Activated CD4-positive, alpha-beta T cell treated with anti-CD3 and anti-CD28 coated beads, Interleukin-2, Interleukin-6, amounts not matched to agents 100 ng/mL and 50 ng/mL, durations not matched to agents 16 hours and 8 hours (primary cell): ENCODE data around the gene PHLPP1.
A peak's percentile ranks its signal among the peaks of the same experiment; 100 is the strongest.

Source experiments
- DNase-seq: peaks from one replicate; pipeline ENCODE4 v3.0.0-alpha.2; 2020

The PHLPP1 gene

DNA sequence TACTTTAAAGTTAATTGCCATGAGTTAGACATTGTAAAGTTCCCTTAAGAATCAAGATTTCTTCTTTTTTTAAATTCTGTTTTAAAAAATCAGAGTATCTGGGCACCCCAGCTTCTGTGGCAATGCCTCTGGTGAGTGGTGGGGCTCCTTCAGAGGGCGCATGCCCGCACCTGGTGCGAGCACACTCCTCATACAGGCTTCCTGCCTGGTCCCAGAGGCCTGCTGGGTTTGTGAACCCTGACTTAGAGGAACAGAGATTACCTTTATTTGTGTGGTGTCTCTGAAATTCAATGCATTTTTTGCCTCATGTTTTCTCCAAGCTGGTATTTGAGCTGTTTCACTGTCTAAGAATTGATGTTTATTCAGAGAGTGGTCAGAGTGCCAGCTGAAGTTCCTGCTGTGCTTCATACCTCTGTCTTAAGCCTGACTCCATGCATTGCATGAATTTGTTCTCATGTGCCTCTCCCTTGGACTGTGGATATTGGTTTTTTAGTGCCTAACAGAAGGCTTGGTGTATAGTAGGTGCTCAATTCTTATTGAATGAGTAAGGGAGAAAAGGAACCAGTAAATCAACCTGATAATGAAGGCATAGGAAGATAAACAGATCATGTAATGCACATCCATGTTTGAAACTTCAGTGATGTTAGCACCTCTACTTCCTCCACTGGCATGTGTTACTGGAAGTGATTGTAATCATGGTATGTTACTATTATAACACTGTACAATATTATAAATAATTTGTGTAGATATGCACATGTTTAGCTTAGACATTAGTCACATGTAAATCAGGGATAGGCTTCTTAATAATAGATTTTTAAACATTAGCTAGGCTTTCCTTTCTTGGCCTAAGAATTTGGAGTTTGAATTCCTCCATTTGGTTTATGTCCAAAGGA lies 29.0 kb downstream of the PHLPP1 start:
- DNase-seq: no peak

DNA sequence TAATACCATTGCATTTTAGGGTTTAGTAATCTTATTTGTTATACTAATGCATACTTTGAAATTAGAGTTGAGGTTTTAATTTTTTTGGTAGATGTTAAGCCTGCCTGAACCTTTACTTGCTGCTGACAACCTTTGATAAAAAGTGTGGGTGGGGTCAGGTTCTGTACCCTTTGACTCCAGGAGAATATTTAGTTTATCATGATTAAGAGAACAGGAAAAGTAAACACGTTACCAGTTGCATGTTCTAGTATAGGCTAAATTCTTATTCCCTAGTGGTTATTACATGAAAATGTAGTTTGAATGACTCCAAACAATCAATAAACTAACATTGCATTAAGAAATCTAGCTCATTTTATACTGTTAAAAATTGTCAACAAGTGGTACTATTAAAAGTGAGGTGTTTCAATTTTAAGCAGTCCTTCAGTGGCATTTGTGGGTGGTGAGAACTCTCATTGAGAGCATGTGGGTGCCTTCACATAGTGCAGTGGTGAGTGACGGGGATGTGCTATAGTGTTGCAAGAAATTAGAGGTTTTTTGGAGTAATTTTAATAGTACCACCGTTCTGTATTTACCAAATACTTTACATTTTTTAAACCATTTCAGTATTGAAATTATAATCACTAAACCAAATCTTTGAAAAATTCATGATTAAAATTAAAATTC lies 29.9 kb downstream of the PHLPP1 start:
- no peak for DNase-seq

DNA sequence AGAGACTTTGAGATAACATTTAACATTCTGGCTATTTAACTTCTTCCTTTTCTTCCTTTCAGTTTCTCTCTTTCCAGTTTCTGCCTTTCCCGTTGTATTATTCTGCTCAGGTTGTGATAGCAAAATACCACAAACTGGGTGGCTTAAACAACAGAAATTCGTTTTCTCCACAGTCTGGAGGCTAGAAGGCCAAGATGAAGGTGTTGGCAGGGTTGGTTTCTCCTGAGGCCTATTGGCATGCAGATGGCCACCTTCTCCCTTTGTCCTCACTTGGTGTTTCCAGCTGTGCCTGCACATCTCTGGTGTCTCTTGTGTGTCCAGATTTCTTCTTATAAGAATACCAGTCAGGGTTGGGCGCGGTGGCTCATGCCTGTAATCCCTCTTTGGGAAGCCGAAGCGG lies 34.0 kb downstream of the PHLPP1 start:
- no peak for DNase-seq

DNA sequence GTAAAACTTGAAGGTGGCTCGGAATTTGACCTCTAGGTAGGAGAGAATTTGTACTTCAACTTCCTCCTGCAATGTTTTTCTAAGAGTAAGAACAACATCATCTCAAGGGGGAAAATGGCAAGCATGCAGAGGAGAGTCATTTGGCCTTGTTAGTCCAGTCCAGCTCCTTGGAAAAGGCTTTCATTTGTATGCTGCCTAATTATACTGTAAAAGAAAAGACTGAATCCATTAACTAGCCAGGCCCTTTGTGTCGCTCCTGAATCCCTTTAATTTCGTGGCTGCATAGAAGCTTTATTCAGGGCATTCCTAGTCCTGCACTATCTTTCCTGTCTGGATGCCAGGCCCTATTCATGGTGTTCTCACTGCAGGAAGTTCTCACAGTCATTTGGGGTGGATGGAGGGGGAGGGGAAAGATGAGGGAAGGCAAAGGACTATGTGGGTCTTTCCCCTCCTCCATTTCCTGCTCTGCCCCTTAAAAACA lies 36.0 kb downstream of the PHLPP1 start:
- DNase-seq: no peak

DNA sequence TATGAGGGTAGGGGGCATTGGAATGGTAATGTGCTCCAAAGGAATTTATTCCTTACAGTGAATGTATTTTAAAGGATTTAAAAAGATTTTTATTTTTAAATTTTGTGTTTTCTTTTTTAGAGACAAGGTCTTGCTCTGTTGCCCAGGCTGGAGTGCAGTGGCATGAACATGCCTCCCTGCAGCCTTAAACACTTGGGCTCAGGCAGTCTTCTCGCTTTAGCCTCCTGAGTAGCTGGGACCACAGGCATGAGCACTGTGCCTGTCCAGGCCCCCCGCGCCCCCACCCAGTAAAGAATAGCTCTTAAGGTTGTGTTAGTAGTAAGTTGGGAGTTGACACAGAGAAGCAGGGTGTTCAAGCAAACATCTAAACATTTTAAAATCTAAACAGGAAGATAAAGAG lies 36.6 kb downstream of the PHLPP1 start:
- DNase-seq: no peak

DNA sequence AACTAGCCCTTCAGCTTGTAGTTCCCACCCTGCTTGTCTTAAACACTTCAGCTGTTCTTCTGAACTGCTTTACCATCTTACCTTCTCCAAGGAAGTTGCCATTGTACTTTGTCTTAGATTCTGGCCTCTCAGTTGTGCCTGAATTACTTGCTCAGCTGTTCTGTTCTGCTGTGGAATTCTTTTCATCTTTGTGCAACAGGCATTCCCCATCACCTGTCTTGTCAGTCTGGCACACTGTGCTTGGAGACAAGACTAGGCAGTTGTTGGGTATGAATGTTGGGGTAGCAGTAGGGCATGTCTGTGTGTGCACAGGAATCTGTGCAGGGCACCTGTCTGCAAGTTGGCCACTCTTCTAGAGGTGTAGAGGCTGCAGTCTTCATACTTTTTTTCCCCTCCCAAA lies 38.7 kb downstream of the PHLPP1 start:
- no peak for DNase-seq

DNA sequence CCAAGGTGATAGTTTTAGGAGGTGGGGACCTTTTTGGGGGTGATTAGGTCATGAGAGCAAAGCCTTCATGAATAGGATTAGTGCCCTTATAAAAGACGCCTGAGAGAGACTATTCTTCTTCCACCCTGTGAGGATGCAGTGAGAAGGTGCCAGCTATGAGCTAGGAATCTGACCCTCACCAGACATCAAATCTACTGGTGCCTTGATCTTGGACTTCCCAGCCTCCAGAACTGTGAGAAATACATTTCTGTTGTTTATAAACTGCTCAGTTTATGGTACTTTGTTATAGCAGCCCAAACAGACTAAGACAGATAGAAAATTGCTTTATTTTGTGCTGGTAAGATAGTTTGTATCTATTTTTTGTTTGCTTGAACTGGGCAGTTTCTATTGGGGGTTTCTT lies 40.1 kb downstream of the PHLPP1 start:
- DNase-seq: no peak

DNA sequence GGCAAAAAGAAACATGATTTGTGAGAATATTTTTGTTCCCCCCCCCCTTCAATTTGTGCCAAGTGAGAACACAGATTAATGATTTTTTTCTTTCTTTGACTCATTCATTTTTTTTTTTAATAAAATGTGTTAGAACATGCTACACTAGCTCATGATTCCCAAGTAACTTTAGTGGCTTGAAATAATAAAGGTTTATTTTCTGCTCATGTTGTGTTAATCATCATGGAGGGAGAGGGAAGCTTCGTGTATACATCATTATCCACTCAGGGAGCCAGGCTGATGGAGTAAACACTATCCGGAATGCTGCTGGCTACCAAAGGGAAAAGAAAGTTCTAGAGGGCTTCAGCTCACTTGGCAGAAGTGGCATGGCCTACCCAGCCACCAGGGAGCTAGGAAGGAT lies 40.6 kb downstream of the PHLPP1 start:
- no peak for DNase-seq

DNA sequence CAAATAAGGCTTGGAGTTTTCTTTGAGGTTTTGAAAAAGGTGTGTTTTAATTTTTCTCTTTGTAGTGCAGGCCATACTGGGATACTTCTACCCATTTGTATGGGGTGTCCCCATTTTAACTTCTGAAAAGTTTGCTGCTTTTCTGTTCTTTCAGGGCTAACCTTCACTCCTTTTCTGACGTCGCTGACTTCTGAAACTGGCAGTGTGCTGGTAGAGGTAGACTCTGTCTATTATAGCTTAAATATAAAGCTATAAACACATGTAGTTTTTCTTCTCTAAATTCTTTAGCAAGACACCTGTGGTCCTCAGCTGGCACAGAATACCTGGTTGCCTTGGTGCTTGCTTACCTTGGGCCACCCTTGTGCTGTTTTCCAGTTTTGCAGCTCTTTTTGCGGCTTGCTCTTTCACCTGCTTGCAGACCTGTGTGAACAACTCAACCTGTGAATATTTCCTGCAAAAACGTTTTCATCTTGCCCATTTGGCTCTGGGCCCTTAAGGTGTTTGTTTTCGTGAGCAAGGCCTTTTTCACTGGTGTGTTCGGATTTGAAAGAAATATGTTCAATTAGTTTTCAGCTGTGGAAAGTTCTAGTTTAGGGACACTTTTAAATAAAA lies 42.2 kb downstream of the PHLPP1 start:
- no peak for DNase-seq

DNA sequence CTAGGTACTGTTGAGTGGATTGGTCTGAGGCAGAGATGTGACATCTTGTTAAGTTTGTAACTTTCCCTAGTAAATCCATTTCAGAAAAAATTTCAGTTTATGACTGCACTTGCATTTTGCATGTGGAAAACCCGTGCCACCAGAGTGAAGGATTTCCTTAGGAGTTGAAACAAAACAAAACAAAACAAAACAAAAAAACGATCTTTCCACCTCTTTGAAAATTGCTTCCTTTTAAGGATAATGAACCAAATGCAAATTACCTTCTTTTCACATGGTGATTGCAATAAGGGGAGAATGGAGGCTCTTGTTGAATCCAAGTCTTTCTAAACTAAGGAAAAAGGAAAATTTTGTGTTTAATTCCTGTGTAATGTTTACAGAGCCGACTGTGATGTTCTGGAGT lies 43.2 kb downstream of the PHLPP1 start:
- no peak for DNase-seq

DNA sequence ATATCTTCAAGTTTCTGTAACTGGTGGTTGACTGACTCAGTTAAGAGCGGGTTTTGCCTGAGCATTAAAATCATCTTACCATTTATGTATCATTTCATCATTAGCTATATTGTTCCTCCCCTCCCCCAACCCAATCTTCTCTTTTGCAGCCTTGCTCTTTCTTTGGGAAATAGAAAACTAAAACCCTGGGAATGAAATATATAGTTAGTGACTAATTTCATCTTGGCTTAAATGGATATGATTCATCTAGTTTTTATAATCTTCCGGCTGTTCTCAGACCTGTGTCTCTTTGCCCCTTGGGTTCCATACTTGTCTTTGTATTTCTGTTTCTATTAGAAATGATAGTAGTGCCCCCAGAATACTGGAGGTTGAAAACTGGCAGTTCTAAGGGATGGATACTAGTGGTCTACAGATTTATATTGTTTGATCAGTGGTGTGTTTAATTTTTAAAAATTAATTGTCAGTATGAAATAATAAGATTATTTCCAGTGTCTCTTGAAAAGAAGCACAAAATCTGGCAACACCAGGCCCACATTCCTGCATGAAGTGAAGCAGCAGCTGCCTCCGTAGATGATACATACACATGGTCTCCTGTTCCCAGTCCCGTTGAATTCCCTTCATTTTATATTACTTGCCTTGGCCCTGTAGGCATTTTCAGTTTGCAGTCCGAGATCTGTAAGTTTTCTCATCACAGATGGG lies 44.5 kb downstream of the PHLPP1 start:
- no peak for DNase-seq

DNA sequence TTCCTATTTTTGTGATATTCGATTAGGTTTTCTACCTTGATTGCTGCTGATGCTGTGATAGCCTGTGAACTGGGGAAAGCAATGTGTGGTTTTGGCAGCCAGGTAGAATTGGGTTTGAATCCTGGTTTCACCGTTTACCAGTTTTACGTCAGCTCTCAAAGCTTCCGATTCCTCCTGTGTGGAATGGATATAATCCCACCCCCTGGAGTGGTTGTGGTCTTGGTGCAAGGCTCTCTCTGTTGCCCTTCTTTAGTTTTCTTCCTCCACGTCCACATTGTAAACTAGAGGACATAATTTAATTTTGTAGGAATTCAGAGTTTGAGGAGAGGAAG lies 45.0 kb downstream of the PHLPP1 start:
- no peak for DNase-seq

DNA sequence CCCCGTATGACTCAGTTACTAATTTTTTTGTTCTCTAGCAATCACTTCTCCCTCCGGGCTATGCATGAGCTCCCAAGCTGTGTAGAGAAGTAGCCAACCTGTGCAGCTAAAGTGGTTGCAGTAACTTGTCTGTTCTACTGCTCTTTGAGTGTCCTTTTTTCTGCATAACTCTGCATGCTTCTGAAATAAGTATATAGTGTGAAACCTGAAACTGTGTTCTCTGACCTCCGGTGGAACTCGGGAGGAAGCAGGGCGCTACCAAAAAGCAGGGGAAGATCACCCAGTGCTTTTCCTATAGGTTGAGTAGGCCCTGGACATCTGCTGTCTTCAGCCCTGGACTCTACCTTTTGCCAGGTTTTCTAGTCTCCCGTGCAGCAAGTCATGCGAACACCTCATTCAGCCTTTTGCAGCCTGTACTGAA lies 47.8 kb downstream of the PHLPP1 start:
- DNase-seq: no peak

DNA sequence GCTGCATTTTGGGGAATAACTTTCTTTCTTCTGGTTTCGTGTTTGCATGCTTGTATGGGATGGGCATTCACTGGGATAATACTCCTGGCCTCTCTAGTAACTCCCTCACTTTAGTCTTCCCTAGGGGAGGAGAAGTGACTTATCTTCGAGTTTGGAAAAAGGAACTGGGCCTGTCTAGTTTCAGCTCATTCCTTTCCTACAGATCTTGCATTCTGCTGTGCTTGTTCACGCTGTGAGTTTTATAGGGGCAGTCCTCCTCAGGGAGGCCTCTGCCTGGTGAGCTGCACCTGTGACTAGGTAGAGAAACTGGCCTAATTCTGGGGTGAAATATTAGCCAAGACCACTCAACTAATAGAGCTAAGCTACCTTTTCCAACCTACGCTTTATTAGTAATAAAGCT lies 50.9 kb downstream of the PHLPP1 start:
- no peak for DNase-seq

DNA sequence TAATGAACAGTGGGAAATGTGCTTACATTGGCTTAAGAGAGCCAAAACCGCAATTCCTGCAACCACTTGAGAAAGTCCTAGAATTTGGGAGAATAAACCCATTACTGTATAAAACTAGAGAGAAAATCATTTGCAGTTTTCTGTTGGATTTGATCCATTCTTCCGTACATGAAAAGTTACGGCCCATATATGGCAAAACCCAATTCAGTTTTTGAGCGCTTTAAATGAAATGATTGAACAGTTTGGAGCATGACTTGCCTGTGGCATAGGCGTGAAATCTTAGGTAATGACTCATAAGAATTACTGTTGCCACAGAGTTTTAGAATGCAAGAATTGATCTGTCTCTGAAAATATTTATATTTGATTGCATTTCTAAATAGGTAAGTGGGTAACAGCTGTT lies 52.0 kb downstream of the PHLPP1 start:
- DNase-seq: peak; percentile 64

DNA sequence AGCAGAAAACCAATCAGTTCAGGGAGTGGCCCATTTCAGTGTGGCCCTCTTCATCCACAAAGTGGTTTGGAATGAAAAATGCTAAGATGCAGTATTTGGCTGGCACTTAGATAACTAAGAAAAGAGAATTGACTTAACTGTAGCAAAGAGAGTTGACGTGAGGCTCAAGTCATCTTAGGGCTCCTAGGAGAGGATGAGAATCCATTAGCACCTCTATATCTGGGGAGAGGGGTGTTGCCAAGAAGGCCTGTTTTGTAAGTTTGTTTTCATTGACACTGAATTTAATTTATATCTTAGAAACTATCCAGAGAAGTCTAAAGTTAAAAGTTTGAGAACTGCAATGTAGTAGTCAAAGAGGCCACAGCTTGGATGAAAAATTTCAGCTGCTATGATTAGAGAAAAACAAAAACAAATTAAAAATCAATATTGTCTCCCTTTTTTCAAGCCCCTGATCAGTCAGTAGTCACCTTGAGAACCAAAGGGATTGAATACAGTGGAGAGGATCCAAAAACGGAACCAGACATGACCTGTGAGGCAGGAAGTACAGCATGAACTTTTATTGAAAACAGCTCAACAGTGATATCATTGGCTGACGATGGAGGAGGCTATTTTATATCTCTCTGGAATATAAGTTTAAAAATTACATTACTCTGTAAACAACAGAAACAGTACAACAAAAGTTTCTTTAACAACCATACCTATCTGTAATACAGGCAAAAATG lies 52.7 kb downstream of the PHLPP1 start:
- no peak for DNase-seq

DNA sequence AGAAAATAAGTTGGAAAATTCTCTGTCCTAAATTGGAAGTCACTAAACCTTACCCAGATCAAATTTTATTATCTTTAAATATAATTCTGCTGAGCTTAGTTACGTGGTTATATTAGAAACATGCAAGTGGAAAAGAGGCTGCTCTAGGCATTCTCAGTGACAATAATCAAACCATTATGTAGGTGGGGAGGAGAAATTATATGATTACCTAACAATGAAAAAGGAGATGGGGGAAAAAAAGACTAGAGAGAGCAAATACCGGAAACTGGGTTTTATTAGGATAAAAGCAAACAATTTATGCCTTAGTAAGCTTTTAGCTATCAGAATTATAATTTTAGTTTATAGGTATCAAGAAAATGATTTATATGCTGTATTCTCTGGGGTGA lies 53.2 kb downstream of the PHLPP1 start:
- DNase-seq: no peak

DNA sequence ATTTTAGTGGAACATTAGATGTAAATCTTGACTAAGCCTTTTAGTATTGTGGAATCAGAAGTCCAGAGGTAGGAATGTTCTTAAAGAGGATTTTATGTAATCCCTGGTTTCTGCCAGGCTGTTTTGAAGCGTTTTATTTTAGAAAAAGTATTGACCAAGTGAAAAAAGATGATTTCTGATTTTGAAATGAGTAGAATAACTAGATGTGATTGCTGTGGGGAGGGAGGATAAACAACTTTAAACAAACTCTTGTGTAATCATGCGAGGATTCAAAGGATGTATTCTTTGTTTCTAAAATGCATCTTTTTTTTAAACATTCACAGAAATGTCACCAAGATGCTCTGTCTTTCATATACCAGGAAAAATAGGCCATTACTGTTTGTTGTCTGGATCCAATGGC lies 53.9 kb downstream of the PHLPP1 start:
- DNase-seq: no peak

DNA sequence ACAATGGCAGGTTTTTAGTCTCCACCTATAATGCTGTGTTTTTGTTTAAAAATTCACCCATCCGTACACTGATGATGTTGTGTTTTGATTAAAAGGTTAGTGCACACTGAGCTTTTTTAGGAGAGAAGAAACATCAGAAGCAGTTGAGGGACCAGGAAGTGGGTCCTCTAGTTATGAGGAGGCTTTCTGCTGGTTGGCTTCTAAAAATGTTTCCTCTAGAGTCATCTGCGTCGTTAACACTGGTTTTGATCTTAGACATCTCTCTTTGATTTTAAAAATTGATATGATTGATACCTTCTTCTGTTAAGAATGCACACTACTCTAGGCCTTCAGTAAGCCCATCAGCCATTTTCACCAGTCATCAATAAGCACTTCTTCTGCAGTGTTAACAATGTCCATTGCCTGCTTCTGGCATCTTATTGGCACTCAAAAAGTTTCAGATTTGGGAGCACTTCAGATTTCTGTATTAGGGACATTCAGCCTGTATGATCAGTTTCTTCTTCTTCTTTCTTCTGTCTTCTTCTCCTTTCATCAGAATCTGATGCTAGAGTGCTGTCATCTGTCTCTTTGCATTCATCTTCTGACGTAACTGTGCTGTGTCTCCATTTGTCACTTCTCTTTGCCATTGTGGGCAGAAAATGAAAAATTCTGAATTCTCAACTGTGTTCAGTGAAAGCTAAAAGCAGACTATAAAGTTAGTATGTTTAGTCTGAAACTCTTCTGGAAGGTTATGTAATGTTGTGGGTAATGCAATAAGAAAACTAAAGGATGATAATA lies 56.3 kb downstream of the PHLPP1 start:
- DNase-seq: peak; percentile 80

DNA sequence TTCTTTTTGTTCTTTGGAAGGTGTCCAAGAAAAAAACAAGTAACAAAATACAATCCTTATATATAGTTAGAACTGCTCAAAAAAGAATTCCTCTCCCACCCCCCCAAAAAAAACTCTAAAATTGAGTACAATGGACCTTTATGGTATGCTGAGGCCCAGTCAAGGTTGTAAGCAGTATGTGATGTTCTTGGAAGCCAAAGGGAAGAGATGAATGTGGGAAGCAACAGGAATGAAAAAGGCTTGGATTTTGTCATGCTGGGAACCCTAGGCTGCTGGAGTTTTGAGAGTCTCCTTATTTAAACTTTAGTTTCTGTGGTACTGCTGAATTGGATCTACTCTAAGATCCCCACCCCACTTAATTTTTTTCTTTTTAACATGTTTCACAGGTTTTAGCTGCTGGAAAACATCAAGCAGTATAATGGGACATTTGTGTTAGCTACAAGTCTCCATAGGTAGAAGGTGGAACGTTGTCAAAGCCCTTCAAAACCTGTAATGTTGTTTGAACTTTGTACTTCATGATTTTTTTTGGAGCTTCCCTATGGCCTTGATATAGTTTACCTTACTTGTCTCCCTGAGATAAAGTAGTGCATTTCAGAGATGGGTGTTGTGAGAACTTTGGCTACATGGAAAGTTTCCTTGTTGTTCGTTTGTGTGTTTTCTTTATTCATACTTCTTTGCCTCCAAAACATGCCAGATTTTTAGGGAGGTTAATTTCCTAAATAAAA lies 57.7 kb downstream of the PHLPP1 start:
- no peak for DNase-seq

DNA sequence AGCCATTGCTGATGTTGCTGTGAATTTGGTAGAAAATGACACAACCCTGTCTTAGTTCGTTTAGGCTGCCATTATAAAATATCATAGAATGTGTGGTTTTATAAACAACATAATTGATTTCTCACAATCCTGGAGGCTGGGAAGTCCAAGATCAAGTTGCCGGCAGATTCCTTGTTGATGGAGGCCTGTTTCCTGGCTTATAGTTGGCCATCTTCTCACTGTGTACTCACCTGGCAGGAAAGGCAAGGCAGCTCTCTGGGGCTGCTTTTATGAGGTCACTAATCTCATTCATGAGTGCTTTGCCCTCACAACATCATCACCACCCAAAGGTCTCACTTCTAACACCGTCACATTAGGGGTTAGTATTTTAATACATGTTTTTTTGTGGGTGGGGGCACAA lies 58.4 kb downstream of the PHLPP1 start:
- DNase-seq: no peak
